Hindlimb muscle (tissue), 1 donor: ENCODE data around the gene SH2D1B. TPM values are rescaled to one million over a fixed set of nuclear protein-coding genes. Genes with fewer than 3 reads are reported as not detected.

ENCODE experiments used
- DNase-seq: peaks from one replicate; pipeline ENCODE4 v3.0.0-alpha.2; 2013
- polyA plus RNA-seq: library from polyadenylated mRNA; unstranded; fragments of 120-200 nt; gene quantifications from one replicate; pipeline ENCODE4 v1.2.1, GENCODE V29; 2013; ENCODE audit not compliant: insufficient read length

SH2D1B gene
- polyA plus RNA-seq, 1 donor: 0.18 TPM

GRCh38 chr1:162397943-162398560, 13.9 kb downstream of the SH2D1B start:
- no peak for DNase-seq

GRCh38 chr1:162397039-162397448, 14.9 kb downstream of the SH2D1B start:
- DNase-seq: no peak

- no peak for DNase-seq
Observed at GRCh38 chr1:162396201-162396906, 15.6 kb downstream of the SH2D1B start.

GRCh38 chr1:162391790-162392563, 20.0 kb downstream of the SH2D1B start:
- DNase-seq: peak; percentile 16

GRCh38 chr1:162390396-162391185, 21.3 kb downstream of the SH2D1B start:
- no peak for DNase-seq

- no peak for DNase-seq
Observed at GRCh38 chr1:162389971-162390370, 22.0 kb downstream of the SH2D1B start.

GRCh38 chr1:162389021-162389818, 22.7 kb downstream of the SH2D1B start:
- no peak for DNase-seq

GRCh38 chr1:162388615-162389014, 23.3 kb downstream of the SH2D1B start:
- DNase-seq: no peak

GRCh38 chr1:162388083-162388594, 23.8 kb downstream of the SH2D1B start:
- no peak for DNase-seq

- no peak for DNase-seq
Observed at GRCh38 chr1:162387226-162388082, 24.5 kb downstream of the SH2D1B start.

- DNase-seq: no peak
Observed at GRCh38 chr1:162386292-162387225, 25.4 kb downstream of the SH2D1B start.

GRCh38 chr1:162385702-162386101, 26.2 kb downstream of the SH2D1B start:
- no peak for DNase-seq

GRCh38 chr1:162385280-162385623, 26.7 kb downstream of the SH2D1B start:
- DNase-seq: no peak

GRCh38 chr1:162384601-162385279, 27.2 kb downstream of the SH2D1B start:
- no peak for DNase-seq

- no peak for DNase-seq
Observed at GRCh38 chr1:162384116-162384515, 27.8 kb downstream of the SH2D1B start.

- no peak for DNase-seq
Observed at GRCh38 chr1:162383516-162383915, 28.4 kb downstream of the SH2D1B start.

- DNase-seq: no peak
Observed at GRCh38 chr1:162383091-162383490, 28.8 kb downstream of the SH2D1B start.

- no peak for DNase-seq
Observed at GRCh38 chr1:162381941-162382750, 29.8 kb downstream of the SH2D1B start.
